NCI-H1436 treated with DMSO at 0.1 percent for 48 hours (cell line): Measurements from ENCODE around the gene TIMM21.
A peak's percentile ranks its signal among the peaks of the same experiment; 100 is the strongest.

Experiments used
- DNase-seq: peaks from one replicate; lab custom pipeline; 2025; lab: John Stamatoyannopoulos, UW

The TIMM21 gene

GRCh38 chr18:74191577-74191976 lies 43.3 kb downstream of the TIMM21 start:
- no peak for DNase-seq

GRCh38 chr18:74194691-74195090 lies 46.4 kb downstream of the TIMM21 start:
- no peak for DNase-seq

- peak; percentile 17 for DNase-seq
Observed at GRCh38 chr18:74196220-74197119, 48.1 kb downstream of the TIMM21 start.

- DNase-seq = no peak
Observed at GRCh38 chr18:74197705-74198341, 49.5 kb downstream of the TIMM21 start.

GRCh38 chr18:74198453-74198852 lies 50.1 kb downstream of the TIMM21 start:
- no peak for DNase-seq

DNA sequence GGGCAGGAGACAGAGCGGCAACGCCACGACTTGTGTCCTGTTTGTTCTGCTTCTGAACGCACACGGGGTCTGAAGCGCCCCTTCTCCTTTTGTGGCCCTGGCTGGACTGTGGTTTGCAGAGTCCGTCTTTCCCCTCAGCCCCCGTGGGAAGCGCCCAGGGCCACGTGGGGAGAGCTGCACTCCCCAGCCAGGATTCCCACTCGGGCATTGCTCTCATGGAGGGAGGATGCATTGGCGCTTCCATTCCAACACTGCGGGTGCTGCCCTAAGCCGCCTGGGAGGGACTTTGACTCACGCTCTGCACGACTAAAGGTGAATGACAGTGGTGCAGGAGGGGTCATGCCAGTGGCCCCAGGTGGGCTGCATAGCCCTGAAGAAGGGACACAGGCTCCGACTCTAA lies 52.5 kb downstream of the TIMM21 start:
- no peak for DNase-seq

DNA sequence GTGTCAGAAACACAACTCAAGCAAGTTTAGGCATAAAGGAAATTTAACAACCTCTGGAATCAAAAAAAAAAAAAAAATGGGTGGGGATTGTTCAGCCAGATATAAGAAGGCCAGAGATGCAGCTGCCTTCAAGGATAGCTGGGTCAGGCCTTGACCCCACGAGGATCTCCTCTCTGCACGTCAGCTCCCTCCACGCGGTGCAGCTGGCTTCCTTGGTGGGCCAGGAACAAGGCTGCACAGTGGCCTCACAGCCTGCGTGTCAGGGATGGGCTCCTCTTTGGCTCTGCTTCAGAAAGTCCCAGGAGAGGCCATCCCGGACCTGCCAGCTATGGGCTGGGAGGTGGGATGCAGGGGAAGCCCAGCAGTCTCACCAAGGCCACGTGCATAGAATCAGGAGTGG lies 55.5 kb downstream of the TIMM21 start:
- DNase-seq = no peak

- no peak for DNase-seq
Observed at GRCh38 chr18:74204526-74205152, 56.3 kb downstream of the TIMM21 start.
